ENCODE results near the gene HIVEP3.
"Not testable (repeated sequence)": the region's sequence is repeated elsewhere in the genome, so short reads cannot be mapped to it uniquely, and the experiment has no call there.

The HIVEP3 gene

GRCh38 chr1:41558761-41559171 lies 360.0 kb downstream of the HIVEP3 start:
- intact Hi-C loops (cut with DNase I; ENCODE audit: low total_unique reads), result no loop called here
- H3K27me3 ChIP-seq, result no peaks in the 10 kb centered on the region
- no peaks in the 10 kb centered on the region for H3K36me3 ChIP-seq
- H3K9me3 ChIP-seq, result peaks cover 0 to 4% (median 0%) of the 10 kb centered on the region in 3 donors
- TF ChIP-seq CTCF (IDR thresholded peaks at IDR 0.05), result no peak
- no peak overlapping the region for H3K4me3 ChIP-seq
- peak in 1 of 2 donors; percentile 84 for DNase-seq
- peaks cover 0 to 17% (median 14%) of the 10 kb centered on the region in 4 donors for H3K4me1 ChIP-seq
- H3K27ac ChIP-seq, result peak overlapping the region; percentile 26 to 57

GRCh38 chr1:41557751-41558455 lies 360.8 kb downstream of the HIVEP3 start:
- no peak overlapping the region for H3K4me3 ChIP-seq
- H3K9me3 ChIP-seq, result peaks cover 0 to 4% (median 0%) of the 10 kb centered on the region in 3 donors
- H3K4me1 ChIP-seq, result peaks cover 0 to 17% (median 14%) of the 10 kb centered on the region in 4 donors
- H3K27ac ChIP-seq, result peak overlapping the region; percentile 26 to 57
- no peak for DNase-seq
- no peaks in the 10 kb centered on the region for H3K27me3 ChIP-seq
- intact Hi-C loops (cut with DNase I; ENCODE audit: low total_unique reads), result no loop called here
- no peaks in the 10 kb centered on the region for H3K36me3 ChIP-seq
- no peak for TF ChIP-seq CTCF (IDR thresholded peaks at IDR 0.05)

GRCh38 chr1:41554746-41555145 lies 364.0 kb downstream of the HIVEP3 start:
- H3K4me3 ChIP-seq; H3K36me3 ChIP-seq; DNase-seq; H3K27ac ChIP-seq; H3K27me3 ChIP-seq; intact Hi-C loops (cut with DNase I; ENCODE audit: low total_unique reads); H3K9me3 ChIP-seq: not testable (repeated sequence)
- H3K4me1 ChIP-seq, result peaks cover 0 to 17% (median 14%) of the 10 kb centered on the region in 4 donors

- peak in 1 of 2 donors; percentile 38 for DNase-seq
- no peak for TF ChIP-seq CTCF (IDR thresholded peaks at IDR 0.05)
- H3K4me1 ChIP-seq, result no peaks in the 10 kb centered on the region
- no peaks in the 10 kb centered on the region for H3K9me3 ChIP-seq
- intact Hi-C loops (cut with DNase I; ENCODE audit: low total_unique reads), result no loop called here
- H3K27me3 ChIP-seq, result no peaks in the 10 kb centered on the region
- no peak overlapping the region for H3K27ac ChIP-seq
- no peak overlapping the region for H3K4me3 ChIP-seq
- no peaks in the 10 kb centered on the region for H3K36me3 ChIP-seq
These were observed 370.8 kb downstream of the HIVEP3 start for GRCh38 chr1:41547781-41548560.

GRCh38 chr1:41547336-41547735 lies 371.4 kb downstream of the HIVEP3 start:
- Histone ChIP-seq H3K4me3 (no peak overlapping the region), H3K27me3 (no peaks in the 10 kb centered on the region), H3K9me3 (no peaks in the 10 kb centered on the region), H3K36me3 (no peaks in the 10 kb centered on the region), H3K4me1 (no peaks in the 10 kb centered on the region), H3K27ac (no peak overlapping the region)
- peak in 1 of 2 donors; percentile 53 for DNase-seq
- no peak for TF ChIP-seq CTCF (IDR thresholded peaks at IDR 0.05)
- intact Hi-C loops (cut with DNase I; ENCODE audit: low total_unique reads), result no loop called here

GRCh38 chr1:41546833-41547135 lies 371.9 kb downstream of the HIVEP3 start:
- no peaks in the 10 kb centered on the region for H3K27me3 ChIP-seq
- no peak overlapping the region for H3K27ac ChIP-seq
- intact Hi-C loops (cut with DNase I; ENCODE audit: low total_unique reads), result no loop called here
- no peaks in the 10 kb centered on the region for H3K4me1 ChIP-seq
- DNase-seq, result no peak
- TF ChIP-seq CTCF (IDR thresholded peaks at IDR 0.05), result no peak
- no peak overlapping the region for H3K4me3 ChIP-seq
- H3K9me3 ChIP-seq, result no peaks in the 10 kb centered on the region
- no peaks in the 10 kb centered on the region for H3K36me3 ChIP-seq

All from tibial artery (tissue), 4 donors.